OCI-LY3 (cell line): ENCODE data around the gene SPCS3.

Source experiments
- EZH2phosphoT487 ChIP-seq: fragments of 200-600 bp; shearing (Covaris generic); IDR thresholded peaks from 2 replicates; pipeline ENCODE4 v1.6.1; 2018; ENCODE audit warnings: antibody characterized with exemption, mixed run types, low read depth
- TF ChIP-seq, protein P1 (sequence below): fragments of 200-600, 300-600 bp; sonication (generic); IDR thresholded peaks from 2 replicates; pipeline ENCODE4 v1.5.1; 2014; ENCODE audit warnings: antibody characterized with exemption, low read length, low read depth

DNA sequence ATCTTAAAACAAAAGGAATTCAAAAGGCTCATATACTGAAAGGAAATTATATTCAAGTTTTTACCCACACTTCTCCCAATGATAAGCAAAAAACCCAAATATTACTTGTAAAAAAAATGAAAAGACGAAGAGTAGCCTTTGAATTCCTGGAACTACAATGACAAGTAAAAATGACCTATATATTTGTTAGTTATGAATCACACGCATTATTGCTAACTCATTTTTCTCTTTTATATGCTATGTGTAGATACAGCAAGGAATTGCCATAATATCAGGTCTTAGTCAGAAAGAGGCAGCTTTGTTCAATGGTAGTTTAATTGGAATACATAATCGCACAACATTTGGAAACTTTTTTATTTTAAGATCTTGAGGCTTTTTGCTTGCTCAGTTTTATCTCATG, 28.0 kb upstream of the SPCS3 start:
- TF ChIP-seq, protein P1, sequence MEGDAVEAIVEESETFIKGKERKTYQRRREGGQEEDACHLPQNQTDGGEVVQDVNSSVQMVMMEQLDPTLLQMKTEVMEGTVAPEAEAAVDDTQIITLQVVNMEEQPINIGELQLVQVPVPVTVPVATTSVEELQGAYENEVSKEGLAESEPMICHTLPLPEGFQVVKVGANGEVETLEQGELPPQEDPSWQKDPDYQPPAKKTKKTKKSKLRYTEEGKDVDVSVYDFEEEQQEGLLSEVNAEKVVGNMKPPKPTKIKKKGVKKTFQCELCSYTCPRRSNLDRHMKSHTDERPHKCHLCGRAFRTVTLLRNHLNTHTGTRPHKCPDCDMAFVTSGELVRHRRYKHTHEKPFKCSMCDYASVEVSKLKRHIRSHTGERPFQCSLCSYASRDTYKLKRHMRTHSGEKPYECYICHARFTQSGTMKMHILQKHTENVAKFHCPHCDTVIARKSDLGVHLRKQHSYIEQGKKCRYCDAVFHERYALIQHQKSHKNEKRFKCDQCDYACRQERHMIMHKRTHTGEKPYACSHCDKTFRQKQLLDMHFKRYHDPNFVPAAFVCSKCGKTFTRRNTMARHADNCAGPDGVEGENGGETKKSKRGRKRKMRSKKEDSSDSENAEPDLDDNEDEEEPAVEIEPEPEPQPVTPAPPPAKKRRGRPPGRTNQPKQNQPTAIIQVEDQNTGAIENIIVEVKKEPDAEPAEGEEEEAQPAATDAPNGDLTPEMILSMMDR: no peak
- no peak for TF ChIP-seq EZH2phosphoT487
